Testis (tissue), 3 donors: Measurements from ENCODE around the gene PROSER2. TPM values are rescaled to one million over a fixed set of nuclear protein-coding genes. Genes with fewer than 3 reads are reported as not detected.

Experiments used
- DNase-seq: peaks from one replicate; pipeline ENCODE4 v3.0.0-alpha.2; 2019
- H3K27ac ChIP-seq, 2 donors: fragments of 200-600 bp; sonication (generic); one replicate each; pipeline ENCODE4 v1.5.1; 2019
- H3K27me3 ChIP-seq: fragments of 200-600 bp; sonication (generic); one replicate; pipeline ENCODE4 v1.5.1; 2019
- H3K36me3 ChIP-seq: fragments of 200-600 bp; sonication (generic); one replicate; pipeline ENCODE4 v1.5.1; 2017; ENCODE audit warnings: low read depth; ENCODE audit errors: missing control alignments
- H3K4me1 ChIP-seq: fragments of 200-600 bp; sonication (generic); one replicate; pipeline ENCODE4 v1.5.1; 2019
- H3K4me3 ChIP-seq, 2 donors: fragments of 200-600 bp; sonication (generic); one replicate each; pipeline ENCODE4 v1.5.1; 2017 to 2019
- H3K9me3 ChIP-seq: fragments of 200-600 bp; sonication (generic); one replicate; pipeline ENCODE4 v1.5.1; 2017
- POLR2A ChIP-seq: fragments of 450-650 bp; IDR thresholded peaks from one replicate; pipeline ENCODE4 v1.6.1; 2017; ENCODE audit warnings: antibody characterized with exemption, mild to moderate bottlenecking, moderate library complexity
- WGBS, 2 donors: methylation state at CpG; one replicate each; pipeline ENCODE4 v1.1.5; 2018; 5-methylcytosine and 5-hydroxymethylcytosine counted together
- intact Hi-C: fragments of 100-400 bp; cut with DNase I; formaldehyde crosslinking; loops from one replicate; pipeline ENCODE4 v1.15.1; 2023; ENCODE audit warnings: low total_unique reads
- polyA plus RNA-seq: library from polyadenylated mRNA; stranded (reverse); fragments of 350-450 nt; fragmentation: Illumina TruSeq; extraction: RNeasy Lipid Tissue Mini Kit (QIAGEN cat#74804); gene quantifications from one replicate; pipeline ENCODE4 v1.2.3, GENCODE V29; 2014; ENCODE audit warnings: low read depth, low replicate concordance; ENCODE audit not compliant: insufficient read depth
- total RNA-seq, 2 donors: library from RNA; depleted of rRNA; stranded (reverse); fragments of >200 nt; gene quantifications; one replicate each; pipeline ENCODE4 v1.2.3, GENCODE V29; 2016
- TF ChIP-seq, protein P1 (sequence below), 3 experiments: fragments of 450-650 bp in 2 of 3; fragments of 200-600 bp in 1 of 3; sonication (generic) in 1 of 3; IDR thresholded peaks; one replicate each; pipeline ENCODE4 v1.5.1; 2016 to 2019; ENCODE audit warnings: antibody characterized with exemption in 3 of 3, mild to moderate bottlenecking in 2 of 3, moderate library complexity in 1 of 3

PROSER2 gene
- total and polyA plus RNA-seq, 3 donors from 2014 or later, result 7.8 to 21.4 (median 15.6) TPM

DNA sequence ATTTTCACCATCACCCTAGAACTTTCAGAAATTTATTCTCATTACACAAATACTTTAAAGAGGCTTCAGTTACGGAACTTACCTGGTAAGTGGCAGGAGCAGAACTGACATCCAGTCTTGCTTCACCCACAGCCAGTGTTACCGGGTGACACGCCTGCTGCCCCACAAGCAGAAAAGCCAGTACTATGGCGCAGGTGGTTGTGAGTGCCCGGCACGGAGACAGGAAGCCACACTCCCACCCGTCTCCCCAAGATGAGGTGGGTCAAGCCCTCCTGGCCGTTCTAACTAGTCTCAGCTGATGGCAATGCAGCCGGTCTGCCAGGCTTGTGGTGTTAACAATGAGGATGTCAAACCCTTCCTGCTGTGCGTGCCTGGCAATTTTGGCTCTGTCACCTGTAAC lies 86.9 kb downstream of the PROSER2 start:
- Histone ChIP-seq H3K9me3 (no peaks in the 10 kb centered on the region), H3K36me3 (no peaks in the 10 kb centered on the region), H3K4me1 (no peaks in the 10 kb centered on the region), H3K27ac (no peak overlapping the region), H3K4me3 (no peak overlapping the region), H3K27me3 (no peaks in the 10 kb centered on the region)
- intact Hi-C loops, result no loop called here
- WGBS, 2 donors, result 94 to 95% methylated on average over 10 of the region's 10 CpGs
- DNase-seq, result no peak
- TF ChIP-seq, protein P1, sequence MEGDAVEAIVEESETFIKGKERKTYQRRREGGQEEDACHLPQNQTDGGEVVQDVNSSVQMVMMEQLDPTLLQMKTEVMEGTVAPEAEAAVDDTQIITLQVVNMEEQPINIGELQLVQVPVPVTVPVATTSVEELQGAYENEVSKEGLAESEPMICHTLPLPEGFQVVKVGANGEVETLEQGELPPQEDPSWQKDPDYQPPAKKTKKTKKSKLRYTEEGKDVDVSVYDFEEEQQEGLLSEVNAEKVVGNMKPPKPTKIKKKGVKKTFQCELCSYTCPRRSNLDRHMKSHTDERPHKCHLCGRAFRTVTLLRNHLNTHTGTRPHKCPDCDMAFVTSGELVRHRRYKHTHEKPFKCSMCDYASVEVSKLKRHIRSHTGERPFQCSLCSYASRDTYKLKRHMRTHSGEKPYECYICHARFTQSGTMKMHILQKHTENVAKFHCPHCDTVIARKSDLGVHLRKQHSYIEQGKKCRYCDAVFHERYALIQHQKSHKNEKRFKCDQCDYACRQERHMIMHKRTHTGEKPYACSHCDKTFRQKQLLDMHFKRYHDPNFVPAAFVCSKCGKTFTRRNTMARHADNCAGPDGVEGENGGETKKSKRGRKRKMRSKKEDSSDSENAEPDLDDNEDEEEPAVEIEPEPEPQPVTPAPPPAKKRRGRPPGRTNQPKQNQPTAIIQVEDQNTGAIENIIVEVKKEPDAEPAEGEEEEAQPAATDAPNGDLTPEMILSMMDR (IDR thresholded peaks at IDR 0.05), result no peak
- TF ChIP-seq POLR2A, result no peak

DNA sequence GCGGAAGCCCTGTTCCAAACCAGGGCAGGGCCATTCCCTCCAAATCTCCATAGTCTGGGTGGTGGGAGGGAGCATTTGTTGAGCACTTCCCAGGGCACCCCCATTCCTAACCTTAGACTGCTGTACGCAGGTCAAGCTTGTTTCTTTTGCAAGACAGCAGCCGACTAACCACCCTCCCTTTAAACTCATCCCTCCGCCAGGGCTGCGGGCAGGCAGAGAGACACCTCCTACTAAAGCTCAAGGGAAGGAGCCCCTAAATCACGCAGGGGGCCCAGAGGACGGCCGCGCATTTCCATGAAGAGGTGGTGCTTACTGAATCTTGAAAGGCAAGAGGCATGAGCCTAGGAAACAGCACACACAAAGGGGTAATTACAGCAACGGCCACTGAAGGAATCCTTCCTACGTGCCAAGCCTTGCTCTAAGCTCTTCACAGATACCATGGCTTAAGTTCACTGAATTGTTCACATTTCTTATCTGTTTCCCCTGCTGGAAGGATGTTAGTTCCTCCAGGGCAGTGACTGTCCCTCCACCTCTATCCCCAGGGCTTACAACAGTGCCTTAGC lies 90.0 kb downstream of the PROSER2 start:
- intact Hi-C loops, result no loop called here
- TF ChIP-seq POLR2A, result no peak
- TF ChIP-seq, protein P1 (IDR thresholded peaks at IDR 0.05), result no peak
- Histone ChIP-seq H3K27ac (no peak overlapping the region), H3K36me3 (no peaks in the 10 kb centered on the region), H3K9me3 (no peaks in the 10 kb centered on the region), H3K4me3 (no peak overlapping the region), H3K27me3 (no peaks in the 10 kb centered on the region), H3K4me1 (no peaks in the 10 kb centered on the region)
- DNase-seq, result no peak
- WGBS, 2 donors, result 50 to 70% methylated on average over 8 to 11 of the region's 11 CpGs

DNA sequence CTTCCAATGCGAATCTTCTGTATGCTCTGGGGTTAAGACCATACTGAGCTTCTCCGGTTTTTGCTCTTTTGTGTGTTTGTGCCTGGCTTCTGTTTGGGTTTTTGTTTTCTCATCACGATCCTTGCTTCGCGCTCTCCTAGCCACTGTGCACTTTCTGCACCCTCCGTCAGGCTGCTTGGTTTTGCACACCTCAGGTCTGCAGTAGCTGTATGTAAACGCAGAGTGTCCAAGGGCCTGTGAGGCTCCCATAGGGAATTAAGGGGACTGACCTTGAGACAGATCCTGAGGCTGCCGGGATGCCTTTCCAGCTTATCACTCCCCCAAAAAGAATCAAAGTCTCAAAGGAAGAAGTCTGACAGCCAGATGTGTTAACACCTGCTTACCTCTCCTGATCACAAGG lies 95.2 kb downstream of the PROSER2 start:
- Histone ChIP-seq H3K9me3 (no peaks in the 10 kb centered on the region), H3K4me1 (no peaks in the 10 kb centered on the region), H3K36me3 (no peaks in the 10 kb centered on the region), H3K27me3 (no peaks in the 10 kb centered on the region), H3K4me3 (no peak overlapping the region), H3K27ac (no peak overlapping the region)
- TF ChIP-seq POLR2A, result no peak
- TF ChIP-seq, protein P1 (IDR thresholded peaks at IDR 0.05), result no peak
- no peak for DNase-seq
- WGBS, 2 donors, result 63 to 64% methylated on average over 8 of the region's 8 CpGs
- intact Hi-C loops, result no loop called here

DNA sequence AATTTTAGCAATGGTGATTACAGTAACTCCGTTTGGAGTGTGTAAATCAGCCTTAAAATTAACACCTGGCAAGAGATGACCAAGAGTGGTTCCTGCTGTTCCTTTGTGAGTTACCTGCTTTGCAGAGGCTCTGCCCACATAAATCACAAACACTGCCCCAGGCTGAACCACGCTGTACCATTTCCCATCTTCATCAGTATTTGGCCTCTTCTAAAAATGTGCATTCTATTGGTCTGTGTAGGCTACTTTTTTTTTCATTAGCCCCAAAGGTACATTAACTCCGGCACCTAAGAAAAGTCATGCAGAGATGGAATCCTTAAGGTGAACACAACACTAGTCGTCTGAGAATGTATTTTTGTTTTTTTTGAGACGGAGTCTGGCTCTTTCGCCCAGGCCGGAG lies 96.1 kb downstream of the PROSER2 start:
- no peaks in the 10 kb centered on the region for H3K4me1 ChIP-seq
- intact Hi-C loops, result no loop called here
- no peaks in the 10 kb centered on the region for H3K9me3 ChIP-seq
- TF ChIP-seq, protein P1 (IDR thresholded peaks at IDR 0.05), result no peak
- TF ChIP-seq POLR2A, result no peak
- DNase-seq, result no peak
- H3K36me3 ChIP-seq, result no peaks in the 10 kb centered on the region
- no peak overlapping the region for H3K4me3 ChIP-seq
- H3K27me3 ChIP-seq, result no peaks in the 10 kb centered on the region
- no peak overlapping the region for H3K27ac ChIP-seq
- WGBS, 2 donors, result 65 to 81% methylated on average over 7 of the region's 7 CpGs

Other genes with a start within 250 kb of the PROSER2 start
- 10 to 100 TPM; 50.4 to 56.1 TPM for gene USP6NL, start 211.7 kb upstream of the PROSER2 start, total RNA-seq
- gene USP6NL, start 211.7 kb upstream of the PROSER2 start, polyA plus RNA-seq, result 64.9 TPM
- gene ECHDC3, start 81.0 kb upstream of the PROSER2 start, total RNA-seq, result 10 to 100 TPM; 61.7 to 83.8 TPM
- 32.5 TPM for gene ECHDC3, start 81.0 kb upstream of the PROSER2 start, polyA plus RNA-seq
- 10 to 100 TPM; 36.9 to 43.7 TPM for gene UPF2, start 219.5 kb downstream of the PROSER2 start, total RNA-seq
- gene UPF2, start 219.5 kb downstream of the PROSER2 start, polyA plus RNA-seq, result 15.7 TPM
- gene DHTKD1, start 245.6 kb downstream of the PROSER2 start, total RNA-seq, result 10 to 100 TPM; 26.1 to 28.8 TPM
- gene DHTKD1, start 245.6 kb downstream of the PROSER2 start, polyA plus RNA-seq, result 15.6 TPM